HepG2 (cell line): ENCODE measurements around the gene GNG10. TPM values are rescaled to one million over a fixed set of nuclear protein-coding genes. Genes with fewer than 3 reads are reported as not detected.

Experiments
- ATAC-seq: fragments of 200-7000 bp; cut with Tn5 transposase; 3 replicates; pipeline ENCODE4 v1.9.1; 2020; ENCODE audit warnings: mild to moderate bottlenecking, moderate library complexity
- BruUV-seq: library from RNA; stranded (reverse); fragments of 400-500 nt; replicated peaks from 2 replicates; lab custom pipeline; 2021; lab: Mats Ljungman, UMichigan
- CTCF ChIA-PET: fragments of 300-600 bp; formaldehyde crosslinking; extraction: SDS; loops from one replicate; lab custom pipeline; 2021; ENCODE audit warnings: low total read pairs, inconsistent platforms, low intra/inter-chr PET ratio; lab: Yijun Ruan, JAX
- POLR2A ChIA-PET: fragments of 350-600 bp; sonication (Branson Sonifier 250); formaldehyde crosslinking; loops from one replicate; lab custom pipeline; 2020; ENCODE audit warnings: antibody characterized with exemption, inconsistent platforms; lab: Yijun Ruan, JAX
- DNase-seq: peaks from one replicate; pipeline ENCODE4 v3.0.0-alpha.2; 2015; ENCODE audit warnings: low spot score
- FAIRE-seq: peaks from 3 replicates; lab custom pipeline; 2011; peaks lifted over from hg19 to GRCh38; lab: Jason Lieb, UNC
- H2AFZ ChIP-seq: one replicate; pipeline ENCODE4 v1.6.1; 2011; ENCODE audit warnings: low read length, inconsistent platforms
- H3K27ac ChIP-seq: fragments of 300-600 bp; 3 replicates; pipeline ENCODE4 v1.8.0; 2011; ENCODE audit warnings: mixed run types, mild to moderate bottlenecking, mixed read lengths, low read length, inconsistent platforms; ENCODE audit not compliant: insufficient read depth; ENCODE audit errors: extremely low read length
- H3K27me3 ChIP-seq, 2 experiments: fragments of 200-600 bp in 1 of 2; 2 replicates in 1 of 2; 3 replicates in 1 of 2; pipeline versions ENCODE4 v1.6.0 to v1.8.0; 2011; ENCODE audit warnings: low read length in 2 of 2, mild to moderate bottlenecking in 2 of 2, moderate library complexity in 2 of 2, inconsistent platforms in 1 of 2; ENCODE audit not compliant: insufficient read depth in 2 of 2, control insufficient read depth in 1 of 2
- H3K36me3 ChIP-seq, 2 experiments: fragments of 200-600 bp in 1 of 2; replicated peaks in 1 of 2; 2 replicates in 1 of 2; 3 replicates in 1 of 2; pipeline versions ENCODE4 v1.5.1 to v1.8.0; 2011; ENCODE audit warnings: low read length in 2 of 2, inconsistent platforms in 1 of 2; ENCODE audit not compliant: insufficient read depth in 2 of 2, control insufficient read depth in 1 of 2
- H3K4me1 ChIP-seq: 2 replicates; pipeline ENCODE4 v1.5.1; 2012; ENCODE audit warnings: low read length, inconsistent platforms; ENCODE audit not compliant: insufficient read depth
- H3K4me2 ChIP-seq: 2 replicates; pipeline ENCODE4 v1.6.0; 2011; ENCODE audit warnings: low read depth, low read length, inconsistent platforms
- H3K4me3 ChIP-seq, 3 experiments: fragments of 200-600 bp in 1 of 3; sonication (generic), shearing (Covaris generic) in 1 of 3; replicated peaks in 1 of 3; 2 replicates each; pipeline ENCODE4 v1.5.1; 2011 to 2016; ENCODE audit warnings: low read length in 3 of 3, inconsistent platforms in 2 of 3, low read depth in 2 of 3, mild to moderate bottlenecking in 2 of 3, control low read depth in 1 of 3, mixed read lengths in 1 of 3; ENCODE audit not compliant: insufficient read depth in 1 of 3
- H3K79me2 ChIP-seq: one replicate; pipeline ENCODE4 v1.6.1; 2011; ENCODE audit warnings: low read length, inconsistent platforms; ENCODE audit not compliant: insufficient read depth
- H3K9ac ChIP-seq: 2 replicates; pipeline ENCODE4 v1.6.0; 2011; ENCODE audit warnings: mild to moderate bottlenecking, low read depth, low read length, inconsistent platforms; ENCODE audit not compliant: insufficient read depth
- H3K9me3 ChIP-seq: 2 replicates; pipeline ENCODE4 v1.5.1; 2012; ENCODE audit warnings: mild to moderate bottlenecking, low read length
- H4K20me1 ChIP-seq: 2 replicates; pipeline ENCODE4 v1.6.0; 2011; ENCODE audit warnings: inconsistent platforms, mild to moderate bottlenecking, low read length, moderate library complexity; ENCODE audit not compliant: insufficient read depth
- FUBP1 ChIP-seq: sonication (generic); formaldehyde crosslinking; IDR thresholded peaks from 2 replicates; pipeline ENCODE4 v1.5.1; 2020; ENCODE audit warnings: missing genetic modification reagents, mild to moderate bottlenecking, borderline replicate concordance
- MAFF ChIP-seq: IDR thresholded peaks from 2 replicates; pipeline ENCODE4 v1.6.1; 2011; ENCODE audit warnings: low read depth, low read length, improper control_type of control experiment
- PAF1 ChIP-seq: IDR thresholded peaks from 2 replicates; pipeline ENCODE4 v1.6.1; 2016; ENCODE audit warnings: missing genetic modification reagents, missing compliant biosample characterization
- SIX1 ChIP-seq: sonication (generic); formaldehyde crosslinking; IDR thresholded peaks from 2 replicates; pipeline ENCODE4 v1.4.0; 2020; ENCODE audit warnings: missing genetic modification reagents, borderline replicate concordance
- SSRP1 ChIP-seq: IDR thresholded peaks from 2 replicates; pipeline ENCODE4 v1.6.1; 2016; ENCODE audit warnings: control low read depth
- TAF1 ChIP-seq: sonication (generic); formaldehyde crosslinking; IDR thresholded peaks from 2 replicates; pipeline ENCODE4 v1.4.0; 2020; ENCODE audit warnings: missing genetic modification reagents
- ZIK1 ChIP-seq: sonication (generic); formaldehyde crosslinking; IDR thresholded peaks from 2 replicates; pipeline ENCODE4 v1.5.0; 2020; ENCODE audit warnings: mild to moderate bottlenecking, low read depth, missing genetic modification reagents, borderline replicate concordance
- ZNF407 ChIP-seq: sonication (generic); formaldehyde crosslinking; IDR thresholded peaks from one replicate; pipeline ENCODE4 v1.5.1; 2020; ENCODE audit warnings: mild to moderate bottlenecking, missing genetic modification reagents; ENCODE audit errors: not compliant biosample characterization
- ZNF414 ChIP-seq: sonication (generic); formaldehyde crosslinking; IDR thresholded peaks from 2 replicates; pipeline ENCODE4 v1.5.0; 2020; ENCODE audit warnings: missing genetic modification reagents
- ZNF639 ChIP-seq: conservative IDR thresholded peaks from 2 replicates; pipeline ENCODE4 v1.6.1; 2018; ENCODE audit warnings: missing genetic modification reagents
- WGBS: methylation state at CpG from one replicate; pipeline ENCODE4 v1.1.6; 2017; ENCODE audit warnings: low lambda C conversion rate; 5-methylcytosine and 5-hydroxymethylcytosine counted together
- in situ Hi-C: cut with HindIII; loops from 2 replicates; pipeline ENCODE4 v1.10.0; 2017; ENCODE audit warnings: low pct_unique_long_range_greater_than_20kb; ENCODE audit not compliant: extremely low pct_ligation_motif_present
- intact Hi-C: fragments of 100-400 bp; cut with micrococcal nuclease; formaldehyde crosslinking; loops from one replicate; pipeline ENCODE4 v1.10.0; 2022; ENCODE audit not compliant: unreplicated experiment
- polyA plus RNA-seq, 8 experiments: library from polyadenylated mRNA; depleted of rRNA in 3 of 8; stranded (reverse) in 7 of 8; unstranded in 1 of 8; fragments of >200 nt; fragmentation: Illumina TruSeq in 4 of 8; extraction: Trizol in 4 of 8; gene quantifications; 2 replicates each; pipeline versions ENCODE4 v1.2.1 to v1.2.3, GENCODE V29; 2011 to 2016; ENCODE audit warnings: low read depth in 4 of 8, missing spikeins in 1 of 8, mixed read lengths in 1 of 8; ENCODE audit not compliant: insufficient read depth in 1 of 8
- total RNA-seq, 5 experiments: library from RNA; depleted of rRNA; stranded (reverse); fragments of >200 nt; fragmentation: Illumina TruSeq; extraction: Trizol; gene quantifications; 2 replicates each; pipeline ENCODE4 v1.2.3, GENCODE V29; 2016; ENCODE audit warnings: low read depth in 1 of 5

The GNG10 gene
- total and polyA plus RNA-seq, 2 of the 13 experiments (the other 11 are each of a cell fraction or from before 2014, with no cell fraction given), result 29.8 to 32.4 TPM

GRCh38 chr9:111628411-111628810, 33.0 kb upstream of the GNG10 start:
- DNase-seq (no peak), FAIRE-seq (no peak), ATAC-seq (no peak)
- 0 out of 2 replicates have a peak, but pooled peaks cover 2% of the 10 kb centered on the region for H4K20me1 ChIP-seq
- peaks cover 35% of the 10 kb centered on the region for H3K4me1 ChIP-seq
- H2AFZ ChIP-seq, result no peak overlapping the region
- no peak overlapping the region for H3K4me2 ChIP-seq
- H3K27ac ChIP-seq, result no peak overlapping the region
- no TSS peak for BruUV-seq
- ChIA-PET CTCF (no interaction called here), POLR2A (interaction anchor here (1.1 kb wide), 2 partner anchors 24 to 30 kb away, joined by 4 to 7 read pairs; no protein-coding TSS in a partner anchor)
- intact Hi-C loops, result no loop called here
- no peaks in the 10 kb centered on the region for H3K9me3 ChIP-seq
- H3K4me3 ChIP-seq, result no peak overlapping the region
- no peaks in the 10 kb centered on the region for H3K36me3 ChIP-seq
- no peak overlapping the region for H3K9ac ChIP-seq
- in situ Hi-C loops, result no loop called here
- 85% methylated on average over 7 of the region's 7 CpGs for WGBS
- no peaks in the 10 kb centered on the region; a peak in 1 of 5 replicates for H3K27me3 ChIP-seq
- peaks cover 21% of the 10 kb centered on the region for H3K79me2 ChIP-seq
- TF ChIP-seq FUBP1, result no peak
- TF ChIP-seq ZIK1 (CRISPR knock-in tag), result no peak
- no peak for TF ChIP-seq SSRP1 (CRISPR knock-in tag)
- no peak for TF ChIP-seq ZNF414 (CRISPR knock-in tag)
- TF ChIP-seq ZNF639, result no peak
- no peak for TF ChIP-seq SIX1
- no peak for TF ChIP-seq PAF1 (CRISPR knock-in tag)
- no peak for TF ChIP-seq MAFF
- TF ChIP-seq TAF1 (CRISPR knock-in tag), result no peak
- TF ChIP-seq ZNF407 (CRISPR knock-in tag), result no peak
